Stimulated activated CD4-positive, alpha-beta T cell treated with anti-CD3 and anti-CD28 coated beads, Interleukin-4, amount 100 ng/mL, for 48 hours (primary cell): Measurements from ENCODE around the gene ITGA7.

Experiments
- DNase-seq, 2 donors: peaks; one replicate each; pipeline ENCODE4 v3.0.0-alpha.2; 2020; ENCODE audit warnings: low read depth in 2 of 2

ITGA7 gene

DNA sequence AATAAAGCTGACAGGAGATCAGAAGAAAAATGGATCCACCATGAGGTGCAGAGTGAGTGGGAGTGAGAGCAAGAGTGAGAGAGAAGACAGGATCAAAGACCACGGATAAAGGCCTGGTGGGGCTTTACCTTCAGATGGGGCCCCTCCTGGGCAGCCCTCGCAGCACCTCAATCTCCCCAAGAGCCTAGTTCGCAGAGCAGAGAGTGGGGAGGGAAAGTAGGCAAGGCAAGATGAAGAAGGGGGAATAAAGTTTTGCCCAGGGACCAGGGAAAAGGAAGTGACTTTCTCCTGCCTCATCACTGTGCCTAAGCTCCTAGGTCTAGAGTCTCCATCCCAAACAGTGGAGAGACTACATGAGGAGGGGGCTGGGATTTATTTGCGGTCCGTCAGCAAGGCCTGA lies 60.7 kb downstream of the ITGA7 start:
- DNase-seq: no peak

DNA sequence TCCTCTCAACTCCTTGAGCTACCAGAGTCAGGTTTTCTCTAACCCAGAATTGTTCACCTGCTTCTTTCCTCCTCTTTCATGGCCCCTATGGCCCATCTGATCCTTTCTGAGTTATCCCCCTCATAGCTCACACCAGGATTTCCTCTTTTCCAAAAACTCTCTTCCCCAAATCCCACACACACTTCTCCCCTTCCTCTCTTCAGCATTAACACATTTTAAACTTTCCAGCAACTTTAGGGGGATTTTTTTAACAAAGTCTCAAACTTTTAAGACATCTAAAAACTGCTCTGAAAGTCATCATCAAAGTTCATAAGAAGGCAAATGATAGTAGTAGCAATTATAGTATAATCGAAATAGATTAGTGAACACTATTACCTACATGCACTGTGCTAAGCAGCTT lies 63.1 kb downstream of the ITGA7 start:
- DNase-seq: no peak

DNA sequence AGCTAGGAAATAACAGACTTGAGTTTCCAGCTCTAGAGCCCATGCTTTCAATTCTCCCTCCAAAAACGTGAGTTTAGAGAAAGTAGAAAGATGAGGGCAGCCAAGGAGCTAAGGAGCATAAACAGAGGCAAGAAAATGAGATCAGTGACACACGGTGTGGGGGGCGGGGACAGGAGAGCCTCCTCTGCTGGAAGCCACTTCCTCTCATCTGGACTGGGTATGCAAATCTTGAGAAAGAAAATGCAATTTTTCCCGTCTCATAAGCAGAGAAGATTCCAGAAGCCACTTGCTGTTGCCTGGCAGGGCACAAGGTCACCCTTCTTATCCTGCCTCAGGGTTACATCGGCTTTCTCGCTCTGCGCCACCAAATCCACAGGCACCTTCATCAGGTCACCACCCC lies 65.0 kb downstream of the ITGA7 start:
- no peak for DNase-seq

DNA sequence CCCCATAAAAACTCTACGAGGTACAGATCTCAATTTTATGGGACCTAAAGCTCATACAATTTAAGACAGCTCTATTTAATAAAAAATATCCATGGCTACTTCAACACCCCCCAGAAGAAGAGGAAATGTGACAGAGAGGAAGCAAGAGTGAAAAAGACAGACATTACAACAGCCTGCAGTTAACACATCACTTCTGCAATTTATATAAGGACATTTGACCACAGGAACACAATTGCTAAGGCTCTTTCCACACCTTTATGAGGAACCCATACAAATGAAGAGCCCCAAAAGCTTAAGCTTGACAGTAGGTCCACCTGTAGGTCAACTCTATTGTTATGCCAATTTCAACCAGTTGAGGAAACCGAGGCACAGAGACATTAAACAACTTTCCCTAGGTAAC lies 65.4 kb downstream of the ITGA7 start:
- DNase-seq: no peak

DNA sequence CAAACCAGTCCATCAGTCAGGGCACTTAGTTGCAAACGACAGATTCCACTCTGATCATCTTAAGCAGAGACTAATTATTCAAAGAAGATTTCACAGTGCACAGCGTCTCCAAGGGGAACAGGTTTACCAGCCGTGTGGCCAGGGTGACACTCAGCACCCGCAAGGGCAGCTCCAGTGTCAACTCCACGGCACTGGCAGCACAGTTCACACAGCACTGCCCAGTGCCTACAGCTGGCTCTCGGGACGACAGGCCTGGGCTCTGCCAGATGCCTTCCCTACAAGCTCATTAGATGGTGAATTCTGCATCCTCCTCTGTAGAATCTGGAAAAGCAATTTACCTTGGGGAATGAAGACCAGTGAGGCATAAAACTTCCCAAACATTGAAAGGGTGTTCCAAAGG lies 66.1 kb downstream of the ITGA7 start:
- DNase-seq: no peak

DNA sequence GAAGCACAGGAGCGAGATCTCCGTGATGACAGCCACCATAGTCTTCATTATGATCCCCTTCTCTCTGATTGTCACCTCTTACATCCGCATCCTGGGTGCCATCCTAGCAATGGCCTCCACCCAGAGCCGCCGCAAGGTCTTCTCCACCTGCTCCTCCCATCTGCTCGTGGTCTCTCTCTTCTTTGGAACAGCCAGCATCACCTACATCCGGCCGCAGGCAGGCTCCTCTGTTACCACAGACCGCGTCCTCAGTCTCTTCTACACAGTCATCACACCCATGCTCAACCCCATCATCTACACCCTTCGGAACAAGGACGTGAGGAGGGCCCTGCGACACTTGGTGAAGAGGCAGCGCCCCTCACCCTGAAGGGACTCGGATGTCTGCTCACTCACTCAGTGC lies 70.2 kb downstream of the ITGA7 start:
- DNase-seq: no peak

DNA sequence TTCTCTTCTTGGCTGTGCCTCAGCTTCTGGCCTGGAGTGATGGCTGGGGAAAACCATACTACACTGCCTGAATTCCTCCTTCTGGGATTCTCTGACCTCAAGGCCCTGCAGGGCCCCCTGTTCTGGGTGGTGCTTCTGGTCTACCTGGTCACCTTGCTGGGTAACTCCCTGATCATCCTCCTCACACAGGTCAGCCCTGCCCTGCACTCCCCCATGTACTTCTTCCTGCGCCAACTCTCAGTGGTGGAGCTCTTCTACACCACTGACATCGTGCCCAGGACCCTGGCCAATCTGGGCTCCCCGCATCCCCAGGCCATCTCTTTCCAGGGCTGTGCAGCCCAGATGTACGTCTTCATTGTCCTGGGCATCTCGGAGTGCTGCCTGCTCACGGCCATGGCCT lies 70.9 kb downstream of the ITGA7 start, which contains the start of gene OR10P1:
OR10P1 (plus strand) TSS at position 40 of the 400 bp plus-strand sequence; CDS start at position 40, 0 bp downstream.
- DNase-seq: no peak

DNA sequence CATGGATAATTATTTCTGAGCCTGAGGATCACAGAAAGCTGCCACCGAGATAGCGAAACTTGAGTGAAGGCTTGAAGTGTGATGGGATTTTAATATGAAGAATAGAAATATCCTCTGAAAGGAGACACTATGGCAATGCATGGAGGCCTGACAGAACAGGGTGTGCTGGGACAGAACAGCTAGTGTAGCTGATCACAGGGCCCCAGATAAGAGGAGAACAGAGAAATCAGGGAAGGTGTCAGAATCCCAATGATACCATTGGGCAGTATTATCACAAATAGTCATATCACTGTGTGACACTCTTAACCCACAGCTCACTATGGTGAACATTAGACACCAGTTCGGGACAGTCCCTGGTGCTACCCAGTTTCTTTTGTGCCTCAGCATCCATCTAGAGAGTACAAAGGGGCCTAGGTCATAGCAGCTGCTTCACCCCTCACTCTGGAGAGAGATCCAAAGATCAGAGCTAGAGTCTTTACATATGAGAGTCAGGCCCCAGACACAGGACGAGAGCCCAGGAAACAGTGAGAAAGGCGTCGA lies 71.5 kb downstream of the ITGA7 start:
- DNase-seq: no peak
